ENCODE results near the gene AHI1. TPM values are rescaled to one million over a fixed set of nuclear protein-coding genes. Genes with fewer than 3 reads are reported as not detected.
A peak's percentile ranks its signal among the peaks of the same experiment; 100 is the strongest.

Gene AHI1
- total and polyA plus RNA-seq, 2 of the 13 experiments (the other 11 are each of a cell fraction or from before 2014, with no cell fraction given): 7.2 to 18.6 TPM

DNA sequence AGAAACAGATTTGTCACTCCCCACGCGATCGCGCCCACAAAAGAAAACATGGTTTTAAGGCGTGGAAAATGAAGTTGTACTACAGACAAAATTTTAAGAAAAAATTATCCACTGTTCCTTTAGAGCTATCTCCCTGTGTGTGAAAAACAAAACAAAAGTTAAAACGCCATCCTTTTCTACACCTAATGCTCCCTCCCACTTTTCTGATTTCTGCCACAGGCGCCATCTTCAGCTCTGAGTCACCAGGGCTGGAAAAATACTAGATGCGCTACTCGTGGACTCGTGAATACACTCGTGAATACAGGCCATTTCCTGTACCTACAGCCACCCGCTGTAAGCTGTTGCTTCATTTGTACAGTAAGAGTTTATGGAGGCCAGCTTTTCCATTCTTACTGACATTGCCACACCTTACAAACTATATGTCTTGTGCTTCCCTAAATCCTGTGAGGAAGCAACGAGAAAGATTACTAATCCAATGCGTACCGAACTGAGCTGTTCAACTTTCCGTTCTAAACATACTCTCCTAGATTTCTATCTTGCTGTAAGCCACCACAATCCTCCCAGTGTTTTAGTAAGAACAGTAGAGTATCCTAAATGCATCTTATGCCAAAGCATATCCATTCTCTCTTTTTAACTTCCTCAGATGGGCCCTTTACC is 773 bp upstream of the AHI1 start (continued):
- TF ChIP-seq, protein P1, sequence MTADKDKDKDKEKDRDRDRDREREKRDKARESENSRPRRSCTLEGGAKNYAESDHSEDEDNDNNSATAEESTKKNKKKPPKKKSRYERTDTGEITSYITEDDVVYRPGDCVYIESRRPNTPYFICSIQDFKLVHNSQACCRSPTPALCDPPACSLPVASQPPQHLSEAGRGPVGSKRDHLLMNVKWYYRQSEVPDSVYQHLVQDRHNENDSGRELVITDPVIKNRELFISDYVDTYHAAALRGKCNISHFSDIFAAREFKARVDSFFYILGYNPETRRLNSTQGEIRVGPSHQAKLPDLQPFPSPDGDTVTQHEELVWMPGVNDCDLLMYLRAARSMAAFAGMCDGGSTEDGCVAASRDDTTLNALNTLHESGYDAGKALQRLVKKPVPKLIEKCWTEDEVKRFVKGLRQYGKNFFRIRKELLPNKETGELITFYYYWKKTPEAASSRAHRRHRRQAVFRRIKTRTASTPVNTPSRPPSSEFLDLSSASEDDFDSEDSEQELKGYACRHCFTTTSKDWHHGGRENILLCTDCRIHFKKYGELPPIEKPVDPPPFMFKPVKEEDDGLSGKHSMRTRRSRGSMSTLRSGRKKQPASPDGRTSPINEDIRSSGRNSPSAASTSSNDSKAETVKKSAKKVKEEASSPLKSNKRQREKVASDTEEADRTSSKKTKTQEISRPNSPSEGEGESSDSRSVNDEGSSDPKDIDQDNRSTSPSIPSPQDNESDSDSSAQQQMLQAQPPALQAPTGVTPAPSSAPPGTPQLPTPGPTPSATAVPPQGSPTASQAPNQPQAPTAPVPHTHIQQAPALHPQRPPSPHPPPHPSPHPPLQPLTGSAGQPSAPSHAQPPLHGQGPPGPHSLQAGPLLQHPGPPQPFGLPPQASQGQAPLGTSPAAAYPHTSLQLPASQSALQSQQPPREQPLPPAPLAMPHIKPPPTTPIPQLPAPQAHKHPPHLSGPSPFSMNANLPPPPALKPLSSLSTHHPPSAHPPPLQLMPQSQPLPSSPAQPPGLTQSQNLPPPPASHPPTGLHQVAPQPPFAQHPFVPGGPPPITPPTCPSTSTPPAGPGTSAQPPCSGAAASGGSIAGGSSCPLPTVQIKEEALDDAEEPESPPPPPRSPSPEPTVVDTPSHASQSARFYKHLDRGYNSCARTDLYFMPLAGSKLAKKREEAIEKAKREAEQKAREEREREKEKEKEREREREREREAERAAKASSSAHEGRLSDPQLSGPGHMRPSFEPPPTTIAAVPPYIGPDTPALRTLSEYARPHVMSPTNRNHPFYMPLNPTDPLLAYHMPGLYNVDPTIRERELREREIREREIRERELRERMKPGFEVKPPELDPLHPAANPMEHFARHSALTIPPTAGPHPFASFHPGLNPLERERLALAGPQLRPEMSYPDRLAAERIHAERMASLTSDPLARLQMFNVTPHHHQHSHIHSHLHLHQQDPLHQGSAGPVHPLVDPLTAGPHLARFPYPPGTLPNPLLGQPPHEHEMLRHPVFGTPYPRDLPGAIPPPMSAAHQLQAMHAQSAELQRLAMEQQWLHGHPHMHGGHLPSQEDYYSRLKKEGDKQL (CRISPR knock-in tag; IDR thresholded peaks at IDR 0.05; ENCODE audit: low read depth): no peak
- TF ChIP-seq ZBTB7B (CRISPR knock-in tag; IDR thresholded peaks at IDR 0.05) (no peak), ZC3H13 (CRISPR knock-in tag; IDR thresholded peaks at IDR 0.05) (no peak), ZNF775 (CRISPR knock-in tag; IDR thresholded peaks at IDR 0.05; ENCODE audit: borderline replicate concordance) (no peak), ZSCAN31 (CRISPR knock-in tag; IDR thresholded peaks at IDR 0.05; ENCODE audit: low read depth) (no peak), ZEB1 (IDR thresholded peaks at IDR 0.05; ENCODE audit: insufficient replicate concordance, low read depth) (peak; percentile 11), ZFP36L2 (CRISPR knock-in tag; IDR thresholded peaks at IDR 0.05) (no peak), TARDBP (CRISPR knock-in tag; IDR thresholded peaks at IDR 0.05) (no peak), ZNF556 (CRISPR knock-in tag; IDR thresholded peaks at IDR 0.05; ENCODE audit: borderline replicate concordance) (no peak), ZNF746 (CRISPR knock-in tag; IDR thresholded peaks at IDR 0.05) (0 out of 2 replicates have a peak, but pooled peaks have one; percentile 8), ZNF878 (CRISPR knock-in tag; IDR thresholded peaks at IDR 0.05) (no peak), CENPT (CRISPR knock-in tag; IDR thresholded peaks at IDR 0.05; ENCODE audit: low read depth) (no peak), POLR2A (IDR thresholded peaks at IDR 0.05; ENCODE audit: insufficient read depth in 1 of 2, low read depth in 2 of 2, low read length in 2 of 2) (peak; percentile 67 to 87), ZSCAN12 (CRISPR knock-in tag; IDR thresholded peaks at IDR 0.05) (no peak), PCBP2 (optimal IDR thresholded peaks at IDR 0.05; ENCODE audit: low read depth, low read length, poor library complexity, severe bottlenecking) (no peak), YEATS4 (CRISPR knock-in tag; IDR thresholded peaks at IDR 0.05; ENCODE audit: borderline replicate concordance) (no peak), CHD4 (IDR thresholded peaks at IDR 0.05; ENCODE audit: borderline replicate concordance, low read length) (no peak), ZNF331 (CRISPR knock-in tag; IDR thresholded peaks at IDR 0.05) (0 out of 2 replicates have a peak, but pooled peaks have one; percentile 29)
- TF ChIP-seq, protein P2, sequence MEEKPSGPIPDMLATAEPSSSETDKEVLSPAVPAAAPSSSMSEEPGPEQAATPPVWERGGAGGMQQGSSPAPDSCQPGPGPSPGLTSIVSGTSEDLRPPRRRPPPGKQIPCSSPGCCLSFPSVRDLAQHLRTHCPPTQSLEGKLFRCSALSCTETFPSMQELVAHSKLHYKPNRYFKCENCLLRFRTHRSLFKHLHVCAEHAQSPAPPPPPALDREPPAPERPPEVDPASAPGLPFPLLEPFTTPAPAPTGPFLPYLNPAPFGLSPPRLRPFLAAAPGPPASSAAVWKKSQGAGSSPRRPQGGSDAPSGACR (CRISPR knock-in tag; IDR thresholded peaks at IDR 0.05): no peak
